ENCODE results near the gene SGO2. TPM values are rescaled to one million over a fixed set of nuclear protein-coding genes. Genes with fewer than 3 reads are reported as not detected.

Gene SGO2
- total and polyA plus RNA-seq, 9 of the 15 experiments (the other 6 are each of a cell fraction or from before 2014, with no cell fraction given): 14.5 to 25.9 (median 16.6) TPM

- peak in 1 of 2 experiments; percentile 61 for TF ChIP-seq E2F6 (IDR thresholded peaks at IDR 0.05; ENCODE audit: borderline replicate concordance in 1 of 2, extremely low read depth in 1 of 2, insufficient read depth in 1 of 2, insufficient read length in 1 of 2, low read depth in 1 of 2, low read length in 1 of 2, poor library complexity in 1 of 2, severe bottlenecking in 1 of 2)
- TF ChIP-seq CHD7 (IDR thresholded peaks at IDR 0.05; ENCODE audit: low read depth, low read length): no peak
- peak; percentile 85 for TF ChIP-seq RBFOX2 (IDR thresholded peaks at IDR 0.05; ENCODE audit: low read depth, low read length)
- peak; percentile 18; the same call in 1 of the 2 replicates for TF ChIP-seq RNF2 (IDR thresholded peaks at IDR 0.05)
- TF ChIP-seq TCF15 (CRISPR knock-in tag; IDR thresholded peaks at IDR 0.05): no peak
- no peak for TF ChIP-seq FOXA1 (IDR thresholded peaks at IDR 0.05; ENCODE audit: borderline replicate concordance)
- TF ChIP-seq HOMEZ (CRISPR knock-in tag; IDR thresholded peaks at IDR 0.05): no peak
- TF ChIP-seq RAD21 (CRISPR knock-in tag; conservative IDR thresholded peaks at IDR 0.05 in 1 of 2, IDR thresholded peaks at IDR 0.05 in 1 of 2): peak; percentile 27 to 51
- no peak for TF ChIP-seq NUFIP1 (IDR thresholded peaks at IDR 0.05; ENCODE audit: partially characterized antibody)
- peak; percentile 66 for TF ChIP-seq MAX (CRISPR knock-in tag; IDR thresholded peaks at IDR 0.05)
- TF ChIP-seq MTA3 (IDR thresholded peaks at IDR 0.05; ENCODE audit: borderline replicate concordance): peak; percentile 91
Observed at GRCh38 chr2:200509612-200510433, 16.2 kb upstream of the SGO2 start, which contains the start of gene KCTD18 (continued).

All from K562 (cell line).